ENCODE results near the gene GREB1.

DNA sequence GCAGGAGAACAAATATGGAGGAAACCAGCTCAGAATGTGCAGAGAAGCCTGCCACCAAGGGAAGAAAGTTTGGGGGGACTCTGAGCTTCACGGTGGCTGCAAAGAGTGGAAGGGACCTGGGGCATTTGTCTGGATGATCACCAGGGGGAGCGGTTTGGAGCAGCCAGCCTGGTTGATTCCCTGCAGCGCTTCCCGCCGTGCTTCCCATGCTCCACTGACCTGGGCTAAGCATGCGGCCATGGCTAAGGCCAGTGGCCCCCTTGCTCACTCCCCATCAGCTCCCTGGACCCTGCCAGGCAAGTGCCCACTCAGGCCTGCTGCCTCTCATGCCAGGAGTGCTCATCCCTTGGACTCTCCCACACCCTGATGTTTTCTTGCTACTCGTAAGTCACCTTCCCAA, 109.1 kb downstream of the GREB1 start:
- TF ChIP-seq, protein P1, sequence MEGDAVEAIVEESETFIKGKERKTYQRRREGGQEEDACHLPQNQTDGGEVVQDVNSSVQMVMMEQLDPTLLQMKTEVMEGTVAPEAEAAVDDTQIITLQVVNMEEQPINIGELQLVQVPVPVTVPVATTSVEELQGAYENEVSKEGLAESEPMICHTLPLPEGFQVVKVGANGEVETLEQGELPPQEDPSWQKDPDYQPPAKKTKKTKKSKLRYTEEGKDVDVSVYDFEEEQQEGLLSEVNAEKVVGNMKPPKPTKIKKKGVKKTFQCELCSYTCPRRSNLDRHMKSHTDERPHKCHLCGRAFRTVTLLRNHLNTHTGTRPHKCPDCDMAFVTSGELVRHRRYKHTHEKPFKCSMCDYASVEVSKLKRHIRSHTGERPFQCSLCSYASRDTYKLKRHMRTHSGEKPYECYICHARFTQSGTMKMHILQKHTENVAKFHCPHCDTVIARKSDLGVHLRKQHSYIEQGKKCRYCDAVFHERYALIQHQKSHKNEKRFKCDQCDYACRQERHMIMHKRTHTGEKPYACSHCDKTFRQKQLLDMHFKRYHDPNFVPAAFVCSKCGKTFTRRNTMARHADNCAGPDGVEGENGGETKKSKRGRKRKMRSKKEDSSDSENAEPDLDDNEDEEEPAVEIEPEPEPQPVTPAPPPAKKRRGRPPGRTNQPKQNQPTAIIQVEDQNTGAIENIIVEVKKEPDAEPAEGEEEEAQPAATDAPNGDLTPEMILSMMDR (conservative IDR thresholded peaks at IDR 0.05; ENCODE audit: low read depth, low read length) = peak; percentile 36; the same call in 1 of the 2 replicates
- no peak for TF ChIP-seq EZH2 (IDR thresholded peaks at IDR 0.05; ENCODE audit: low read length, unreplicated experiment)
